Fibroblast of mammary gland (primary cell): ENCODE measurements around the gene CDC25B.
A peak's percentile ranks its signal among the peaks of the same experiment; 100 is the strongest.
"Not testable (repeated sequence)": the region's sequence is repeated elsewhere in the genome, so short reads cannot be mapped to it uniquely, and the experiment has no call there.

Experiments used
- DNase-seq: peaks from one replicate; pipeline ENCODE4 v3.0.0-alpha.2; 2010; ENCODE audit warnings: low read depth
- H3K4me3 ChIP-seq: 2 replicates; pipeline ENCODE4 v1.5.1; 2011; ENCODE audit warnings: low read depth, mild to moderate bottlenecking, low read length, moderate library complexity; ENCODE audit not compliant: control insufficient read depth
- TF ChIP-seq, protein P1 (sequence below): conservative IDR thresholded peaks from 2 replicates; pipeline ENCODE4 v1.5.1; 2011; ENCODE audit warnings: low read depth, low read length, inconsistent platforms; ENCODE audit not compliant: control insufficient read depth, insufficient read depth

The CDC25B gene

DNA sequence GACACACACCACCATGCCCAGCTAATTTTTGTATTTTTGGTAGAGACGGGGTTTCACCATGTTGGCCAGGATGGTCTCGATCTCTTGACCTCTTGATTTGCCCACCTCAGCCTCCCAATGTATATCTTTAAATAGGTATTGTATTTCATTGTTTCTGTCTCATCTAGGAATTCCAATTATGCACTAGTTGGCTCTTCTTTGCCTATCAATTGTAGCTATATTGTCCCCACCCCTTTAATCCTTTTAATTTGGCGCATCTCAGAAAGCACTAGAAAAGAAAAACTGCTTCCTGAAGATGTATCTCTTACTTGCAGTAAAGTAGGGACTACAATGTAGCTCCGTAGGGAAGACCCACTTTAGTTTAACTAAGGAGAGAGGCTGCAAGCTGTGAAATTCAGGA lies 40.0 kb downstream of the CDC25B start:
- no peak overlapping the region for H3K4me3 ChIP-seq
- TF ChIP-seq, protein P1, sequence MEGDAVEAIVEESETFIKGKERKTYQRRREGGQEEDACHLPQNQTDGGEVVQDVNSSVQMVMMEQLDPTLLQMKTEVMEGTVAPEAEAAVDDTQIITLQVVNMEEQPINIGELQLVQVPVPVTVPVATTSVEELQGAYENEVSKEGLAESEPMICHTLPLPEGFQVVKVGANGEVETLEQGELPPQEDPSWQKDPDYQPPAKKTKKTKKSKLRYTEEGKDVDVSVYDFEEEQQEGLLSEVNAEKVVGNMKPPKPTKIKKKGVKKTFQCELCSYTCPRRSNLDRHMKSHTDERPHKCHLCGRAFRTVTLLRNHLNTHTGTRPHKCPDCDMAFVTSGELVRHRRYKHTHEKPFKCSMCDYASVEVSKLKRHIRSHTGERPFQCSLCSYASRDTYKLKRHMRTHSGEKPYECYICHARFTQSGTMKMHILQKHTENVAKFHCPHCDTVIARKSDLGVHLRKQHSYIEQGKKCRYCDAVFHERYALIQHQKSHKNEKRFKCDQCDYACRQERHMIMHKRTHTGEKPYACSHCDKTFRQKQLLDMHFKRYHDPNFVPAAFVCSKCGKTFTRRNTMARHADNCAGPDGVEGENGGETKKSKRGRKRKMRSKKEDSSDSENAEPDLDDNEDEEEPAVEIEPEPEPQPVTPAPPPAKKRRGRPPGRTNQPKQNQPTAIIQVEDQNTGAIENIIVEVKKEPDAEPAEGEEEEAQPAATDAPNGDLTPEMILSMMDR = no peak
- DNase-seq = no peak

DNA sequence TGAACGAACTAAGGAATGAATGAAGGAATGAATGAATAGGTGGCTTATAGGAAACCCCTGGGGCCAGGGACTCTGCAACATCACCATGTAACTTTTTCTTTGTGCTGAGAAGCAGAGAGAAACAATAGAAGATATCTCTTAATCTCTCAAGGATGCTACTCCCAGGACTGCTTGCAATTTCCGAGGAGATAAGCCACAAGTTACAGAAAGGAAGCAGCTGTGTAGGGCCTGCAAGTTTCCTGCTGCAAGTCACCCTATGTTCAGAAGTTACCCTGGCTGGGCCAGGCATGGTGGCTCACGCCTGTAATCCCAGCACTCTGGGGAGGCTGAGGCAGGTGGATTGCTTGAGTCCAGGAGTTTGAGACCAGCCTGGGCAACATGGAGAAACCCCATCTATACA lies 43.2 kb downstream of the CDC25B start:
- TF ChIP-seq, protein P1 = no peak
- no peak for DNase-seq
- no peak overlapping the region for H3K4me3 ChIP-seq

DNA sequence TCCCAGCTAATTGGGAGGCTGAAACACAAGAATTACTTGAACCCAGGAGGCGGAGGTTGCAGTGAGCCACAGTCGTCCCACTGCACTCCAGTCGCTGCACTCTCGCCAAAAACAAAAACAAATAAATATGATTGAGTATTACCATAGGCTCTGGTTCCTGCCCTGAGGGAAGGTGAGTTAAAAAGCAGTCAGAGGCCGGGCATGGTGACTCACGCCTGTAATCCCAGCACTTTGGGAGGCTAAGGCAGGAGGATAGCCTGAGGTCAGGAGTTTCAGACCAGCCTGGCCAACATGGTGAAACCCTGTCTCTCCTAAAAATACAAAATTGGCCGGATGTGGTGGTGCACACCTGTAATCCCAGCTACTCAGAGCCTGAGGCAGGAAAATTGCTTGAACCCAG lies 44.1 kb downstream of the CDC25B start:
- DNase-seq, H3K4me3 ChIP-seq: not testable (repeated sequence)

DNA sequence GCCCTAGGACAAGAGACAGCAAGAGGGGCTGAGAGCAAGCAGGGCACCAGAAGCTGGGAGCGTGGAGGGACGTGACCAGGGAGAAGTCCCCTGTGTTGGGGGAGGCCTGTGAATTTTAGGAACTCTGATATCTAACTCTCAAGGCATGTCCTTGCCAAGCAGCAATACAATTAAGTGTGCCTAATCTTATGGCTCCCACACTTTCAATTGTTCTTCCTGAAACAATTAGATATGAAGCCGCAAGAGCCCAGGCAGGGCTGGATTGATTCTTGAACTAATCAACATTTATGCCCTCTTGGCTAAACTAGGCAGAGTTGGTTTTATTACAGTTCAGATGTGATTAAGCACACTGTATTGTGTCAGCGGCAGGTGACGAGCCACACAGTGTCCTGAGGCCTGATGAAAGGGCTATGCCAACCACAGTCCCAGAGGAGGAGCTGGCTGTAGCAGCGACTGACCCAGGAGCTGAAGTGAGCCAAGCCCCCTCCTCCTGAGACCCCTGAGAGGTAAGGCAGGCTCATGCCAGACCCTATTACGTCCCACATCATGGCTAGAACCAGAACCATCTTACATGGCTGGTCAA lies 46.3 kb downstream of the CDC25B start:
- no peak for DNase-seq
- no peak overlapping the region for H3K4me3 ChIP-seq
- TF ChIP-seq, protein P1 = no peak

DNA sequence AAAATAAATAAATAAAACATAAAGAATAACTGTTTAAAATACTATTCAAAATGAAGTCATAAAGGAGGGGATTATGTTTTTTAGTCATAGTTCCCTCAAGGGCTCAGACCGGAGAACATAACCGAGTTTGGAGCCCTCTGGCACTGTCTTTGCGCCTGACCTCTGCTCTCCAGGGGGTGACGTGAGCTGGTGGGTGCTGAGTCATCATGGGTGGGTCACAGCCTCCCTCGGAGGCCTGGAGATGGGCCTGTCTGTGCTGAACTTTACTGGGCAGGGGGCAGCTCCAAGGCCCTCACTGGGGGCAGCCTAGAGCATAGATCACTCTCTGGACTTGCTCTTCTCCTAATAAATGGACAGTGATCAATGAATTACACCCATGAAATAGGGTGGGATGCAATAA lies 47.4 kb downstream of the CDC25B start:
- DNase-seq = peak; percentile 92
- TF ChIP-seq, protein P1 = no peak
- no peak overlapping the region for H3K4me3 ChIP-seq

DNA sequence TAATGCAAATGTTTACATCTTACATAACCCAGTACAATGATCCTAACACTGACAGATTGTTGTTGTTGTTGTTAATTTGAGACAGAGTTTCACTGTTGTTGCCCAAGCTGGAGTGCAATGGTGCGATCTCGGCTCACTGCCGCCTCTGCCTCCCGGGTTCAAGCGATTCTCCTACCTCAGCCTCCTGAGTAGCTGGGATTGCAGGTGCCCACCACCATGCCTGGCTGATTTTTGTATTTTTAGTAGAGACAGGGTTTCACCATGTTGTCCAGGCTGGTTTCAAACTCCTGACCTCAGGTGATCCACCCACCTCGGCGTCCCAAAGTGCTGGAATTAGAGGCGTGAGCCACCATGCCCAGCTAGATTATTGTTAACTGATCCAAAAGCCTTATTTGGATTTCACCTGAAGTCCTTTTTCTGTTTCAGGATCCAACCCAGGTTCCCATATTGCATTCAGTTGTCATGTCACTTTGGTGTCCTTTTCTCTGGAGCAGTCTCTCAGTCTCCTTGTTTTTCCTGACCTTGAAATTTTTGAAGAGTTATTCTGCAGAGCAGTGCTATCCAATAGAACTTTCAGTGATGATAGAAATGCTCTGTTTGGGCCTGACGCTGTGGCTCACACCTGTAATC lies 48.0 kb downstream of the CDC25B start:
- DNase-seq, H3K4me3 ChIP-seq: not testable (repeated sequence)

DNA sequence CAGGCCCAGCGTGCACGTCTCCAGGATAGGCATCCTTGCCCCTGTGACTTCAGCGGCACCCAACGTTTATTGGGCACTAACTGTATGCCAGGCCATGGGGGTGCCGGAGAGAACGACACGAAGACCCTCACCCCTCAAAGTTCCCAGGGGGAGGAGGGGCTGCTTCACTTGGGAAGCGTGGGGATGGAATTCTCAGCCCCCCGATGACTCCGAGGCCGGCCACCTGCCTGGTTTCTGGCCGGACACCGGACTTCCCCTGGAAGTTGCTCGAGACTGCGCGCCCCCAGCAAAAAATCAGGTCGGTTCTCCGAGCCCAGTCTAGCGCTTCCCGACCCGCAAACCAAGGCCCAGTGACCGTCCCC lies 50.2 kb downstream of the CDC25B start:
- TF ChIP-seq, protein P1 = no peak
- DNase-seq = no peak
- H3K4me3 ChIP-seq = peak overlapping the region; percentile 81
